Measurements from ENCODE around the gene PDCD11.
"Not testable (repeated sequence)": the region's sequence is repeated elsewhere in the genome, so short reads cannot be mapped to it uniquely, and the experiment has no call there.

GRCh38 chr10:103359493-103359892 lies 36.9 kb upstream of the PDCD11 start:
- not testable (repeated sequence) for TF ChIP-seq CTCF, POLR2A (IDR thresholded peaks at IDR 0.05)

Data from Peyer's patch (tissue), 4 donors.